ENCODE measurements around the gene CNTN5.

The CNTN5 gene

GRCh38 chr11:100182927-100183326 is 1162.2 kb downstream of the CNTN5 start:
- H3K4me3 ChIP-seq (ENCODE audit: low read length) = no peak overlapping the region
- no peak overlapping the region for H3K27ac ChIP-seq (ENCODE audit: low read length)
- H3K36me3 ChIP-seq (ENCODE audit: control insufficient read depth, low read depth, low read length) = no peaks in the 10 kb centered on the region
- H3K4me1 ChIP-seq (ENCODE audit: control insufficient read depth, low read depth, low read length) = peaks cover 8% of the 10 kb centered on the region
- H3K9me3 ChIP-seq (ENCODE audit: control insufficient read depth, low read depth, low read length) = no peaks in the 10 kb centered on the region
- no peak overlapping the region for H3K9ac ChIP-seq (ENCODE audit: low read length)
- no peaks in the 10 kb centered on the region for H3K27me3 ChIP-seq (ENCODE audit: control insufficient read depth, insufficient read depth, low read length)

DNA sequence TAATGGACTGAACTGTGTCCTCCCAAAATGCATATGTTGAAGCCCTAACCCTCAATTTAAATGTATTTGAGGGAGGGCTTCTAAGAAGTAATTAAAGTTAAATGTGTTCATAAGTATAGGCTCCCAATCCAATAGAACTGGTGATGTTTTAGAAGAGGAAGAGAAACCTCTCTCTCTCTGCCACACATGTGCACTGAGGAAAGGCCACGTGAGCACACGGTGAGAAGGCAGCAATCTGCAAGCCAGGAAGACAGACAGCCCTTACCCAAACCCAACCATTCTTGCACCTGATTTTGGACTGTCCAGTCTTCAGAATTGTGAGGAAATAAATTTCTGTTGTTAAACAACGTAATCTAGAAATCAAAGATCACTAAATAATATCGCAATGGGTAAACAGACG is 1164.8 kb downstream of the CNTN5 start:
- Histone ChIP-seq H3K9ac (ENCODE audit: low read length) (no peak overlapping the region), H3K4me3 (ENCODE audit: low read length) (no peak overlapping the region), H3K27ac (ENCODE audit: low read length) (no peak overlapping the region), H3K4me1 (ENCODE audit: control insufficient read depth, low read depth, low read length) (peaks cover 8% of the 10 kb centered on the region), H3K27me3 (ENCODE audit: control insufficient read depth, insufficient read depth, low read length) (no peaks in the 10 kb centered on the region), H3K36me3 (ENCODE audit: control insufficient read depth, low read depth, low read length) (no peaks in the 10 kb centered on the region), H3K9me3 (ENCODE audit: control insufficient read depth, low read depth, low read length) (no peaks in the 10 kb centered on the region)

DNA sequence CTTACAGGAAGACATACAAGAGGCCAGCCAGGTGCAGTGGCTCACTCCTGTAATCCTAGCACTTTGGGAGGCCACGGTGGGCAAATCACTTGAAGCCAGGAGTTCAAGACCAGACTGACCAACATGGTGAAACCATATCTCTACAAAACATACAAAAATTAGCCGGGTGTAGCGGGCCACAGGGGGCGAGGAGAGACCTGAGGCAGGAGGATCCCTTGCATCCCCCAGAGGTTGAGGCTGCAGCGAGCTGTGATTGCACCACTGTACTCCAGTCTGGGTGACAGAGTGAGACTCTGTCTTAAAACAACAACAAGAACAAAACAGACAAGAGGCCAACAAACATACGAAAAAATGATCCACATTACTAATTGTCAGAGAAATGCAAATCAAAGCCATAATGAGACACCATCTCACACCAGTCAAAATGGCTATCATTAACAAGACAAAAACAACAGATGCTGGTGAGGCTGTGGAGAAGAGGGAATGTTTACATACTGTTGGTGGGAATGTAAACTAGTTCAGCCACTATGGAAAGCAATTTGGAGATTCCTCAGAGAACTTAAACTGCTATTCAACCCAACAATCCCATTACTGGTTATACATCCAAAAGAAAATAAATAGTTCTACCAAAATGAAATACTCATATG is 1167.5 kb downstream of the CNTN5 start:
- no peaks in the 10 kb centered on the region for H3K9me3 ChIP-seq (ENCODE audit: control insufficient read depth, low read depth, low read length)
- no peak overlapping the region for H3K27ac ChIP-seq (ENCODE audit: low read length)

DNA sequence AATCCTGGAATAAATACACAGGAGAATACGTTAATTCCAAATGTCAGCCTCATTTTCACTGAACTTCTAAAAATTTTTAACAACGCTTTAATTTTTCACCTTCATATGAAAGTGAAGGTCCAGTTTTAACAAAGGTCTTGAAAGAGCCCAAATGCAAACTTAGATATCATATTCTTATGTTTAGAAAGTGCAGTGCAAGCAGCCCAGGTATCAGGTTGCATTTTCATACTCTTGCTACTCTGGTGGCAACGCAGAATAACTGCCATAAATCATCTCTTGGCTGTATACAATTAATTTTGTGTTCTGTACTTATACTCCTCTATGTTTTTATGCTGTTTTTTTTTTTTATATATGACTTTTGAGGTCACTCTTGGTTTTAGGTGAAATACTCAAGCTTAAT is 1169.6 kb downstream of the CNTN5 start:
- H3K27ac ChIP-seq (ENCODE audit: low read length) = no peak overlapping the region
- H3K4me1 ChIP-seq (ENCODE audit: control insufficient read depth, low read depth, low read length) = peaks cover 8% of the 10 kb centered on the region
- H3K9me3 ChIP-seq (ENCODE audit: control insufficient read depth, low read depth, low read length) = no peaks in the 10 kb centered on the region
- H3K36me3 ChIP-seq (ENCODE audit: control insufficient read depth, low read depth, low read length) = no peaks in the 10 kb centered on the region
- no peak overlapping the region for H3K9ac ChIP-seq (ENCODE audit: low read length)
- H3K27me3 ChIP-seq (ENCODE audit: control insufficient read depth, insufficient read depth, low read length) = no peaks in the 10 kb centered on the region
- H3K4me3 ChIP-seq (ENCODE audit: low read length) = no peak overlapping the region

More for the DNA sequence above, 1167.5 kb downstream of the CNTN5 start:
- Histone ChIP-seq H3K9ac (ENCODE audit: low read length) (no peak overlapping the region), H3K4me3 (ENCODE audit: low read length) (no peak overlapping the region), H3K27me3 (ENCODE audit: control insufficient read depth, insufficient read depth, low read length) (no peaks in the 10 kb centered on the region), H3K4me1 (ENCODE audit: control insufficient read depth, low read depth, low read length) (peaks cover 8% of the 10 kb centered on the region), H3K36me3 (ENCODE audit: control insufficient read depth, low read depth, low read length) (no peaks in the 10 kb centered on the region)

DNA sequence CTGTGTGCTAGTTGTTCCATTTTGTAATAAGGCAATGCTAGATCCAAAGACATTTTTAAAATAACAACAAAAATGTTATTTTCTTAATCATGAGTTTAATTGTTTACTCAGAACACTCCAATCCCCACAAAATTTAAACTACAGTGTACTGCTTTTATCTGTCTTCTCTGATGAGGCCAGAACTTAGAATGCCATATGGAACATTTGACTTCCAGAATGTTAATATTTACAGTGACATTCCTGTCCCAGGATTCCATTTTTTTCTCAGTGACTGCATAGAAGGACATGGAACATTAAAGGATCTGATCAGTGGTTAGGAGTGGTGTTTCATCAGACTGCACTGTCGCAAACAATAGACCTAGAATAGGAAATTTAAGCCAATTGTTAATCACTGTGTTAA is 1171.4 kb downstream of the CNTN5 start:
- Histone ChIP-seq H3K4me1 (ENCODE audit: control insufficient read depth, low read depth, low read length) (peaks cover 7% of the 10 kb centered on the region), H3K36me3 (ENCODE audit: control insufficient read depth, low read depth, low read length) (no peaks in the 10 kb centered on the region), H3K4me3 (ENCODE audit: low read length) (no peak overlapping the region), H3K27ac (ENCODE audit: low read length) (no peak overlapping the region), H3K9me3 (ENCODE audit: control insufficient read depth, low read depth, low read length) (no peaks in the 10 kb centered on the region), H3K27me3 (ENCODE audit: control insufficient read depth, insufficient read depth, low read length) (no peaks in the 10 kb centered on the region), H3K9ac (ENCODE audit: low read length) (no peak overlapping the region)

DNA sequence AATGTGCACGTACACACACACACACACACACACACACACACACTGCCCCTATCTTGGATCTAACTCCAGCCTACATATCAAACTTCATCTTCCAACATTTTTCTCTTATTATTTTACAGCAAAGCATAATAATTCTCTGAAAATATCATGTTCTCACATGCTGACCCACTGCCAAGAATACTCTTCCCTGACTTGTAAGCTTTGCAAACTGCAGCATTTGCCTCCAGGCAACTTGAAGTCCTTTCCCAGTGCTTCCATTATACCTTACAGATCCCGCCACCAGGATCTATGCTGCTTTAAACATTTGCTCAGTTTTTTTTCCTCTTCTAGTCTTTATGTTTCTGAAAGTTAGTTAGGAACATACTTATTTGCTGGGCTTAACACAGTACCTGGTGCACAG is 1183.0 kb downstream of the CNTN5 start:
- H3K4me1 ChIP-seq (ENCODE audit: control insufficient read depth, low read depth, low read length) = no peaks in the 10 kb centered on the region
- H3K36me3 ChIP-seq (ENCODE audit: control insufficient read depth, low read depth, low read length) = no peaks in the 10 kb centered on the region
- H3K4me3 ChIP-seq (ENCODE audit: low read length) = no peak overlapping the region
- no peak overlapping the region for H3K27ac ChIP-seq (ENCODE audit: low read length)
- H3K27me3 ChIP-seq (ENCODE audit: control insufficient read depth, insufficient read depth, low read length) = no peaks in the 10 kb centered on the region
- H3K9ac ChIP-seq (ENCODE audit: low read length) = no peak overlapping the region
- no peaks in the 10 kb centered on the region for H3K9me3 ChIP-seq (ENCODE audit: control insufficient read depth, low read depth, low read length)

GRCh38 chr11:100205926-100206325 is 1185.2 kb downstream of the CNTN5 start:
- H3K4me1 ChIP-seq (ENCODE audit: control insufficient read depth, low read depth, low read length) = no peaks in the 10 kb centered on the region
- H3K9ac ChIP-seq (ENCODE audit: low read length) = no peak overlapping the region
- no peaks in the 10 kb centered on the region for H3K36me3 ChIP-seq (ENCODE audit: control insufficient read depth, low read depth, low read length)
- no peaks in the 10 kb centered on the region for H3K27me3 ChIP-seq (ENCODE audit: control insufficient read depth, insufficient read depth, low read length)
- H3K9me3 ChIP-seq (ENCODE audit: control insufficient read depth, low read depth, low read length) = no peaks in the 10 kb centered on the region
- no peak overlapping the region for H3K4me3 ChIP-seq (ENCODE audit: low read length)
- no peak overlapping the region for H3K27ac ChIP-seq (ENCODE audit: low read length)

- Histone ChIP-seq H3K9me3 (ENCODE audit: control insufficient read depth, low read depth, low read length) (no peaks in the 10 kb centered on the region), H3K9ac (ENCODE audit: low read length) (no peak overlapping the region), H3K27ac (ENCODE audit: low read length) (no peak overlapping the region), H3K27me3 (ENCODE audit: control insufficient read depth, insufficient read depth, low read length) (no peaks in the 10 kb centered on the region), H3K4me3 (ENCODE audit: low read length) (no peak overlapping the region), H3K4me1 (ENCODE audit: control insufficient read depth, low read depth, low read length) (no peaks in the 10 kb centered on the region), H3K36me3 (ENCODE audit: control insufficient read depth, low read depth, low read length) (no peaks in the 10 kb centered on the region)
Measured at GRCh38 chr11:100208207-100208606, 1187.5 kb downstream of the CNTN5 start.

DNA sequence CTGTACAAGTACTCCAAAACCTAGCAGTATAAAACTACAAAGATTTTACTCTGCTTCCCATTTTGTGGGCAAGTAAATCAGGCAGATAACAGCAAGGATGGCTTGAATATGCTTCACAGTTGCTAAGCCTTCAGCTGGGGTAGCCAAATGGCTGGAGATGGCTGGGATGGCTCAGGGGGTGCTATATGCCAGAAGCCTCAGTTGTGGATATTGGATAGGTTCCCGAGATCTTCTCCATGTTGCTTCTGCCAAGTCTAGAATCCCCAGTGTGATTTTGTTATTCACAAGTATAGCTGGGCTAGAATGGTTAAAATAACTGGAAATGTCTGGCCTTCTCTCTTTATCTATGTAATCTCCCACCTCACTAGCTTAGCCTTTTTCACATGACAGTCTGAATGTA is 1194.0 kb downstream of the CNTN5 start:
- Histone ChIP-seq H3K27ac (ENCODE audit: low read length) (no peak overlapping the region), H3K9ac (ENCODE audit: low read length) (no peak overlapping the region), H3K9me3 (ENCODE audit: control insufficient read depth, low read depth, low read length) (no peaks in the 10 kb centered on the region), H3K36me3 (ENCODE audit: control insufficient read depth, low read depth, low read length) (no peaks in the 10 kb centered on the region), H3K27me3 (ENCODE audit: control insufficient read depth, insufficient read depth, low read length) (no peaks in the 10 kb centered on the region), H3K4me3 (ENCODE audit: low read length) (no peak overlapping the region), H3K4me1 (ENCODE audit: control insufficient read depth, low read depth, low read length) (no peaks in the 10 kb centered on the region)

DNA sequence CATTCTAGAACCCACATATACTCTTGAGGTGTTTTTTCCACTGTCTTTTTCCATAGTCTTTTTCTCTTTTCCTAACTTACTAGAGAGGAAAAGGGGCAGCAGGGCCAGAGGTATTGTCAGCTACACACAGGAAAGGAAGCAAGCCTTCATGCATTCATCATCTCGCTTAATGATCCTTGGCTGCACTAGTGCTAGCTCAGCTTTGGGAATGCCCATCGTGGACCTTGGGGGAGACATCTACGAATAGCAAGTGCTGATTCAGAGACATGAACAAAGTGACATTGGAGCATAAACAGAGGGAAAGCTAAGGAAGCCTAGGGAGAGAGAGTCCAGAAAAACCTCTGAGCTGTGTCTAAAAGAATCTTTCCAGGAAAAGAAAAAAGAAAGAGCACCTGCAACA is 1200.1 kb downstream of the CNTN5 start:
- Histone ChIP-seq H3K4me1 (ENCODE audit: control insufficient read depth, low read depth, low read length) (peaks cover 8% of the 10 kb centered on the region), H3K9me3 (ENCODE audit: control insufficient read depth, low read depth, low read length) (no peaks in the 10 kb centered on the region), H3K27me3 (ENCODE audit: control insufficient read depth, insufficient read depth, low read length) (no peaks in the 10 kb centered on the region), H3K9ac (ENCODE audit: low read length) (no peak overlapping the region), H3K27ac (ENCODE audit: low read length) (no peak overlapping the region), H3K36me3 (ENCODE audit: control insufficient read depth, low read depth, low read length) (no peaks in the 10 kb centered on the region), H3K4me3 (ENCODE audit: low read length) (no peak overlapping the region)

DNA sequence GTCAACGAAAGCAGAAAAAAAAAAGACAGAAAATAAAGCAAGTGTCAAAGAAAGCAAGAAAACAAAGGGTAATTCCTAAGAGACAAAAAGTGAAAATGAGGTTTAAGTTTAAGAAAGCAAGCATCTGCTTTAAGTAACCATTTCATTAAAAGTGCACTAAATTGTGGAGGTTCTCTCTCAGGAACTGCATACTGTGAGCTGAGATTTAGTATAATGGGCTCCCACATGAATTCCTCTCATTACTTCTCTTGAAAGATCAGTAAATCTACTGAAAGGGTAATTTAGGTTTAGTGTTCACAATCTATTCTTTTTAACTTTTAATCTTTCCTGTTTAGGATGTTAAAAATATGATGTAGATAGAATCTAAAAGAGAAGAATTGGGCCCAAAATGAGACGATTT is 1201.0 kb downstream of the CNTN5 start:
- no peak overlapping the region for H3K4me3 ChIP-seq (ENCODE audit: low read length)
- H3K9ac ChIP-seq (ENCODE audit: low read length) = no peak overlapping the region
- H3K36me3 ChIP-seq (ENCODE audit: control insufficient read depth, low read depth, low read length) = no peaks in the 10 kb centered on the region
- no peaks in the 10 kb centered on the region for H3K27me3 ChIP-seq (ENCODE audit: control insufficient read depth, insufficient read depth, low read length)
- H3K4me1 ChIP-seq (ENCODE audit: control insufficient read depth, low read depth, low read length) = peaks cover 8% of the 10 kb centered on the region
- H3K9me3 ChIP-seq (ENCODE audit: control insufficient read depth, low read depth, low read length) = no peaks in the 10 kb centered on the region
- H3K27ac ChIP-seq (ENCODE audit: low read length) = no peak overlapping the region

GRCh38 chr11:100224541-100225034 is 1203.8 kb downstream of the CNTN5 start:
- H3K9ac ChIP-seq (ENCODE audit: low read length) = no peak overlapping the region
- no peaks in the 10 kb centered on the region for H3K9me3 ChIP-seq (ENCODE audit: control insufficient read depth, low read depth, low read length)
- H3K27me3 ChIP-seq (ENCODE audit: control insufficient read depth, insufficient read depth, low read length) = no peaks in the 10 kb centered on the region
- no peak overlapping the region for H3K4me3 ChIP-seq (ENCODE audit: low read length)
- H3K36me3 ChIP-seq (ENCODE audit: control insufficient read depth, low read depth, low read length) = no peaks in the 10 kb centered on the region
- no peak overlapping the region for H3K27ac ChIP-seq (ENCODE audit: low read length)
- H3K4me1 ChIP-seq (ENCODE audit: control insufficient read depth, low read depth, low read length) = peaks cover 8% of the 10 kb centered on the region

Data from iPS-18a (cell line).